Lower lobe of right lung (tissue), 2 donors: ENCODE results near the gene PNPLA1. TPM values are rescaled to one million over a fixed set of nuclear protein-coding genes. Genes with fewer than 3 reads are reported as not detected.

Experiments used
- ATAC-seq, 2 donors: fragments of 200-7000 bp; cut with Tn5 transposase; one replicate each; pipeline ENCODE4 v1.9.1; 2020 to 2022; ENCODE audit warnings: mild to moderate bottlenecking in 2 of 2, moderate library complexity in 2 of 2
- DNase-seq: peaks from one replicate; pipeline ENCODE4 v3.0.0-alpha.2; 2020
- H3K27ac ChIP-seq: fragments of 200-600 bp; one replicate; pipeline ENCODE4 v1.8.0; 2022
- H3K27me3 ChIP-seq: fragments of 200-600 bp; one replicate; pipeline ENCODE4 v1.8.0; 2022; ENCODE audit warnings: low read depth
- H3K36me3 ChIP-seq: fragments of 200-600 bp; one replicate; pipeline ENCODE4 v1.8.0; 2022; ENCODE audit warnings: mild to moderate bottlenecking
- H3K4me1 ChIP-seq: fragments of 200-600 bp; one replicate; pipeline ENCODE4 v1.8.0; 2022
- H3K4me3 ChIP-seq: fragments of 200-600 bp; one replicate; pipeline ENCODE4 v1.8.0; 2022; ENCODE audit warnings: mild to moderate bottlenecking
- H3K9me3 ChIP-seq: fragments of 200-600 bp; one replicate; pipeline ENCODE4 v1.8.0; 2022
- intact Hi-C: fragments of 100-400 bp; cut with DNase I; formaldehyde crosslinking; loops from one replicate; pipeline ENCODE4 v1.11.0; 2022
- total RNA-seq: library from RNA; stranded (reverse); fragmentation: NEBNext Ultra II Directional; extraction: Animal tissue kit (Norgen Biotek cat#: 25700); gene quantifications from one replicate; pipeline ENCODE4 v1.2.1, GENCODE V29; 2021
- TF ChIP-seq, protein P1 (sequence below): fragments of 200-600 bp; IDR thresholded peaks from one replicate; pipeline ENCODE4 v1.8.0; 2022; ENCODE audit warnings: antibody characterized with exemption, mild to moderate bottlenecking
- donor health status: DM: no; HTN: yes; CAD: no; lungs with severe emphysema.

Gene PNPLA1
- total RNA-seq, 1 donor from 2014 or later = 0.27 TPM

DNA sequence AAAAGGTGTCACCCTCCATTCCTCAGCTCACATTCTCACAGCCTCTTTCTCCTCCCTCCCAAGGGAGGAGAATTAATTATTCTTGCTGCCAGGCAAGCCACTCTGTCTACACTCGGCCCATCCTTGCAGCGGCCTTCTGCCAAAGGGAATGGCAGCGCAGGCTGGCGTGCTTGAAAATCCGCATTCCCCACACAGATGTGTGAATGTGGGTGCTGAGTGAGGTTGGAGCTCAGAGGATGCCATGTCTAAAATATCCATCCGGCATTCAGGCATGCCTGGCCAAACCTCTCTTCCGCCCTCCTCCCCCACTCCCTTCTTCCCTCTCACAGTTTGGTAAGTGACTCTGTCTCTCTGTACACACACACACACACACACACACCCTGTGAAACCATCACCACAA lies 27.7 kb downstream of the PNPLA1 start:
- no peak for ATAC-seq
- intact Hi-C loops = no loop called here
- Histone ChIP-seq H3K4me3 (no peak overlapping the region), H3K4me1 (peaks cover 14% of the 10 kb centered on the region), H3K27me3 (no peaks in the 10 kb centered on the region), H3K36me3 (no peaks in the 10 kb centered on the region), H3K9me3 (no peaks in the 10 kb centered on the region), H3K27ac (no peak overlapping the region)
- no peak for DNase-seq
- TF ChIP-seq, protein P1, sequence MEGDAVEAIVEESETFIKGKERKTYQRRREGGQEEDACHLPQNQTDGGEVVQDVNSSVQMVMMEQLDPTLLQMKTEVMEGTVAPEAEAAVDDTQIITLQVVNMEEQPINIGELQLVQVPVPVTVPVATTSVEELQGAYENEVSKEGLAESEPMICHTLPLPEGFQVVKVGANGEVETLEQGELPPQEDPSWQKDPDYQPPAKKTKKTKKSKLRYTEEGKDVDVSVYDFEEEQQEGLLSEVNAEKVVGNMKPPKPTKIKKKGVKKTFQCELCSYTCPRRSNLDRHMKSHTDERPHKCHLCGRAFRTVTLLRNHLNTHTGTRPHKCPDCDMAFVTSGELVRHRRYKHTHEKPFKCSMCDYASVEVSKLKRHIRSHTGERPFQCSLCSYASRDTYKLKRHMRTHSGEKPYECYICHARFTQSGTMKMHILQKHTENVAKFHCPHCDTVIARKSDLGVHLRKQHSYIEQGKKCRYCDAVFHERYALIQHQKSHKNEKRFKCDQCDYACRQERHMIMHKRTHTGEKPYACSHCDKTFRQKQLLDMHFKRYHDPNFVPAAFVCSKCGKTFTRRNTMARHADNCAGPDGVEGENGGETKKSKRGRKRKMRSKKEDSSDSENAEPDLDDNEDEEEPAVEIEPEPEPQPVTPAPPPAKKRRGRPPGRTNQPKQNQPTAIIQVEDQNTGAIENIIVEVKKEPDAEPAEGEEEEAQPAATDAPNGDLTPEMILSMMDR = no peak

DNA sequence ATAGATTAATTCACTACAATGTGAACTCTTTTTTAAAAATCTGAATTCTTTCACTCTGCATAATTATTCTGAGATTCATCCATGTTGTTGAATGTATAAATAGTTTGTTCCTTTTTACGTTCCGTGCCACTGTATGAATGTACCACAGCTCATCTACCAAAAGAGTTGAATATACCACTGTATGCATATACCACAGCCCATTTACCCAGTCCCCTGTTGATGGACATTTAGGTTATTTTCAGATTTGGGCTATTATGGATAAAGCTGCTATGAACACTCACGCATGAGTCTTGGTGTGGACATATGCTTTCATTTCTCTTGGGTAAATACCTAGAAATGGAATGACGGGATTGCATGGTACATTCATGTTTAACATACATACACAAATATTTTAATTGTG lies 28.2 kb downstream of the PNPLA1 start:
- H3K9me3 ChIP-seq = no peaks in the 10 kb centered on the region
- H3K36me3 ChIP-seq = no peaks in the 10 kb centered on the region
- no peak overlapping the region for H3K27ac ChIP-seq
- intact Hi-C loops = no loop called here
- TF ChIP-seq, protein P1 = no peak
- DNase-seq (no peak), ATAC-seq (no peak)
- H3K4me1 ChIP-seq = peaks cover 17% of the 10 kb centered on the region
- no peaks in the 10 kb centered on the region for H3K27me3 ChIP-seq
- no peak overlapping the region for H3K4me3 ChIP-seq

DNA sequence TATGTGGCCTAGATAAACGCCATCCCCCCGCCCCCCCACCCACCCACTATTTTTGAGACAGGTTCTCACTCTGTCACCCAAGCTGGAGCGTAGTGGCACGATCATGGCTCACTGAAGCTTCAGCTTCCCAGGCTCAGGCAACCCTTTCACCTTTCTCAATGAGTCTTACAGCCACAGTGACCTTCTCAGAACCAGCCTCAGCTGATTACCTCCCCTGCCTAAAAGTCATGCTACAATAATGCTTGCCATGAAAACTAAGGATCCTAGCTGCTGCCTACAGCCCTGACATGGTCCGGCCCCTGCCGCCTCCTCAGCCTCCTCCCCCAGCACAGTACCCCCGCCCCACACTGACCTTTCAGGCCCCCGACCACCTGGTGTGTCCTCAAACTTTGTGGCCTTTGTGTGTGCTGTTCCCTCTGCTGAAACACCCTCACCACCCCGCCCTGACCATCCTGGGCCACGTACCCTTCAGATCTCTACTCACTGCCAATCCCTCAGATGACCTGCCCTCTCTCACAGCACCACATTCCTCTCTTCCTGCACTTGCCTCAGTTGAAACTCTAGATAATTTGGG lies 31.3 kb downstream of the PNPLA1 start:
- Histone ChIP-seq H3K9me3 (no peaks in the 10 kb centered on the region), H3K36me3 (no peaks in the 10 kb centered on the region), H3K27ac (no peak overlapping the region), H3K27me3 (no peaks in the 10 kb centered on the region), H3K4me3 (no peak overlapping the region), H3K4me1 (peaks cover 17% of the 10 kb centered on the region)
- intact Hi-C loops = no loop called here
- TF ChIP-seq, protein P1 = no peak
- ATAC-seq = no peak
- DNase-seq = no peak

DNA sequence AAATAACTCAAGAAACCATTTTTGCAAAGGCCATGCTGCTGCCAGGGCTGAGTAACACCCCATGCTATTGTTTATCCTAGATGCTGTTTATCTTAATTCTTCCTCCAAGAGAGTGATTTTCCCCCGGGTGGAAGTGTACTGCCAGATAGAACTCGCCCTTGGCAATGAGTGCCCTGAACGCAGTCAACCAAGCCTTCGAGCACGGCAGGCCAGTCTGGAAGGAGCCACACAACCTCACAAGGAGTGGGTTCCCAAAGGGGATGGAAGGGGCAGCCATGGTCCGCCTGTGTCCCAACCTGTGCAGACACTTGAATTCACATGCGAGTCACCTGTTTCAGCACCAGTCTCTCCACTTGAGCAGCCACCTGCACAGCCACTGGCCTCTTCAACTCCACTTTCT lies 31.9 kb downstream of the PNPLA1 start:
- Histone ChIP-seq H3K4me1 (peaks cover 17% of the 10 kb centered on the region), H3K4me3 (no peak overlapping the region), H3K27ac (no peak overlapping the region), H3K9me3 (no peaks in the 10 kb centered on the region), H3K27me3 (no peaks in the 10 kb centered on the region), H3K36me3 (no peaks in the 10 kb centered on the region)
- intact Hi-C loops = no loop called here
- TF ChIP-seq, protein P1 = no peak
- ATAC-seq (peak; percentile 17 to 36), DNase-seq (no peak)

DNA sequence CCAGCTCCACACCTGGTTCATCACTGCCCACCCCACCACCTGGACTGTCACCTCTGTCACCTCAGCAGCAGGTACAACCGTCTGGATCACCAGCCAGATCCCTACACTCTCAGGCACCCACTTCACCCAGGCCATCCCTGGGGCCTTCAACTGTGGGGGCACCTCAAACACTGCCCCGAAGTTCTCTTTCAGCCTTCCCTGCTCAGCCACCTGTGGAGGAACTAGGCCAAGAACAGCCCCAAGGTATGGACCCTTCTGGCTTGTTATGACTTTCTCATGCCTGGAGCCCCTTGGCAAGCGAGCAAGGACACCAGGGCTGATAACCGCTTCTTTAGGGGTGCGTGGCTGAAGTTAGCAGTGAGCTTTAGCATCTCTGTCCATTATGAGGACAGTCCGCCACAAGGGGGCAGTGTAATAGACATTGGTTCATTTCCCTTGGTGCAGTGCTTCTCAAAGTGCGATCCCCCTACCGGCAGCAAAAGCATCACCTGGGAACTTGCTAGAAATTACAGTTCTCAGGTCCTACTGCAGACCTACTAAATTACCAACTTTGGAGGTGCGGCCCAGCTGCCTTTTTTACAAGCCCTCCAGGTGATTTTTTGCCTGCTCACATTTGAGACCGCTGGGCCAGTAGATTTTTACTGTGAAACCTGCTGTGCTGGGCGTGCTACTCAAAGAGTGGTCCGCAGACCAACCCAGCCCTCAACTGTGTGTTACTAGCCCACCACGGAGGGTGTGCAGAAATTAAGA lies 32.5 kb downstream of the PNPLA1 start:
- DNase-seq (peak; percentile 82), ATAC-seq (peak; percentile 94)
- Histone ChIP-seq H3K9me3 (no peaks in the 10 kb centered on the region), H3K27me3 (no peaks in the 10 kb centered on the region), H3K4me1 (peaks cover 17% of the 10 kb centered on the region), H3K27ac (no peak overlapping the region), H3K4me3 (no peak overlapping the region), H3K36me3 (no peaks in the 10 kb centered on the region)
- intact Hi-C loops = no loop called here
- TF ChIP-seq, protein P1 = peak; percentile 92
